Dermis microvascular lymphatic vessel endothelial cell (primary cell): ENCODE results near the gene APOBEC2. TPM values are rescaled to one million over a fixed set of nuclear protein-coding genes. Genes with fewer than 3 reads are reported as not detected.
A peak's percentile ranks its signal among the peaks of the same experiment; 100 is the strongest.

ENCODE experiments used
- DNase-seq, 2 donors: peaks; one replicate each; pipeline versions ENCODE4 v3.0.0 to v3.0.0-alpha.2; 2010; ENCODE audit warnings: low read depth in 2 of 2
- total RNA-seq: library from RNA; depleted of rRNA; stranded (reverse); fragments of >200 nt; gene quantifications from 2 replicates; pipeline ENCODE4 v1.2.1, GENCODE V29; 2014

APOBEC2 gene
- total RNA-seq, 1 donor from 2014 or later = not detected

DNA sequence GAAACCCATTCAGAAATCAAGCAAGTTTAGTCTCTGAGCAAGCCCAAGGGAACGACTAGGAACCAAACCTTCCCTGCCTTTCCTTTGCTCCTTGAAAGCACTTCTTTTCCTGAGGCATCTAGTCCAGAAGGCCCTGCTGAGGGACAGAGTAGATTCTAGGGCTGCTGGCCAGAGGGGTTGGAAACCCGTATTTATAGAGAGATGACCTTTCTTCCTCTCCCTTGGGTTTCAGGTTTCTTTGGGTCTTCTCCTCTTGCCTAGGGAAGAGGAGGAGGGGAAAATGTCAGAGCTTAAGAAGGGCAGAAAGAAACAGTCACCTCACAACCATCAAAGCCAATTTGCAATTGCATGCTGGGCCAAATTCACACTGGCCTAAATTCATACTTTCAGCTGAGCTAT, 5.8 kb downstream of the APOBEC2 start:
- no peak for DNase-seq

DNA sequence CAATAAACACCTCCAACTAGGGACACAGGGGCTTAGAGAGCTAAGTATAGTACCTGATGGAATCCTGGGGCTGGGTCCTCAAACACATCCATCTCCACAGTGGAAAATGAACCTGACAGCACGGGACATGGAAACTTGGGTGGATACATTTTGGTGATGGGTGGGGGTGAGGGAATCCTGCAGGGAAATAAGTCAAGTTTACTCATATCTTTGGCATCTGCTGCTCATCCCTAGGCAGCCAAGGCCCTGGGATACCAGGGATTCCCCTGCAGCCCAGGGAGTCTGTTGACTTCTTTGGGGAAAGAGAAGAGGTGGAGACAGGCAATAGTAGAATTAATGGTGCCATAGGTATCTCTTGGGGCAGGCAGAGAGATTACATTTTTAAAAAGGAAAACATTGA, 6.6 kb downstream of the APOBEC2 start:
- no peak for DNase-seq

DNA sequence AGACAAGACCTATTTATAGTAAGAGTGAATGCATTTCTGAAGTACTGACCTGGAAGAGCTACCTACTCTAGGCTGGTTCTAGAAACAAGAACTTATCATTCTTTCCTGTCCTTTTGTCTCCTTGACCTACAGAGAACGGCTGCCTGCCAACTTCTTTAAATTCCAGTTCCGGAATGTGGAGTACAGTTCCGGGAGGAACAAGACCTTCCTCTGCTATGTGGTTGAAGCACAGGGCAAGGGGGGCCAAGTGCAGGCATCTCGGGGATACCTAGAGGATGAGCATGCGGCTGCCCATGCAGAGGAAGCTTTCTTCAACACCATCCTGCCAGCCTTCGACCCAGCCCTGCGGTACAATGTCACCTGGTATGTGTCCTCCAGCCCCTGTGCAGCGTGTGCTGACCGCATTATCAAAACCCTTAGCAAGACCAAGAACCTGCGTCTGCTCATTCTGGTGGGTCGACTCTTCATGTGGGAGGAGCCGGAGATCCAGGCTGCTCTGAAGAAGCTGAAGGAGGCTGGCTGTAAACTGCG, 8.3 kb downstream of the APOBEC2 start:
- DNase-seq = no peak

DNA sequence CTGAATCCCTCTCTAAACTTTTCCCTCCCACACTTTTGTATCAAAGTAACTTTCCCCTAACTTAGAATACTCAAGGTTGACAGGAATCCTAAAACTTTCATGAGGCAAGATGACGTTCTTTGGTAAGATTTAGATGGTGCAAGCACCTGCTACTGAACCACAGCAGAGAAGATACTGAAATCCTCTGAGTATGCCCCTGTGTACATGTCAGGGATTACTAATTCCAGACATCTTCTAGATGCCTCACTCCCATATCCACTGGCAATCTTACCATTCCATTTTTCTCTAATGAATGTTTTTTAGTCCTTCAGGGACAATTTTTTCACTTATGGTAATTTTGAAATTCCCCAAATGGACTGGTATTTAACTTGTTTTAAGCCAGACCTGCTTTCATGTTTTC, 9.1 kb downstream of the APOBEC2 start:
- no peak for DNase-seq

DNA sequence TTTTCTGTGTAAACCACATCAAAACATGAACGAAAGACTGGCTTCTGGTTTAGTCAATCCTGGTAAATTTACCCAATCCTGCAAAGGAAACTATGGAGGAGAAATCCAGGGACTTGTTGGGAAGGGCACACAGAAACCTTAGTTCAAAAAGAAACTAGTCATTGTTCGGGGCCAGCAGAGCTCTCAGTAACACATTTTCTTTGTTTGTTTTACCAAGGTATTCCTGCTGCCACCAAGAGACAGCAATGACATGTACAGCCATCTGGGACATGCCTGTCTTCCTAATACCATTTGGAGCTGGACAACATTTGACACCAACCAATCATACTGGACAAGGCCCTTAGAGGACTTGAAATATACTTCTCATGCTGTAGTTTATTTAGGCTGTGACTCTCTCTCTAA, 10.9 kb downstream of the APOBEC2 start:
- no peak for DNase-seq

- DNase-seq = no peak
Observed at GRCh38 chr6:41064841-41065240, 11.8 kb downstream of the APOBEC2 start.

GRCh38 chr6:41065550-41066026, 12.6 kb downstream of the APOBEC2 start:
- no peak for DNase-seq

DNA sequence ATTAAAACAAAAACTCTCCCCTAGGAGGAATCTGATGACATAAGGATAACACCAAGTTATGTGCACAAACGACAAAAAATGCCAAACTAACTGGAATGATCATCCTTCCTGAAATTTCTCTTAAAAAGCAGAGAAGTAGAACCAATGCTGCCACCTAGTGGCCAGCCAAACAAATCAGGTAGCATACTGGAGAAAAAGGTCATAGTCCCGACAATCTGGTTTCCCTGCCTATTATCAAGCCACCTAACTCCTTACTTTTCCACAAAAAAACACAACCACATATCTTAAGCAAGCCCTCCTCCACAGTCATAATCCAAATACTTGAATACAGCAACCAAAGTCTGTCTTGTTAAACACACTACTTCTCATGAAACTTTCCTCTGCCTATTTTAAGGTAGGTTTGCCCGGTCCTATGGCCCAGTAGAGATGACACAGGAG, 13.9 kb downstream of the APOBEC2 start:
- DNase-seq = peak; percentile 79 to 85

DNA sequence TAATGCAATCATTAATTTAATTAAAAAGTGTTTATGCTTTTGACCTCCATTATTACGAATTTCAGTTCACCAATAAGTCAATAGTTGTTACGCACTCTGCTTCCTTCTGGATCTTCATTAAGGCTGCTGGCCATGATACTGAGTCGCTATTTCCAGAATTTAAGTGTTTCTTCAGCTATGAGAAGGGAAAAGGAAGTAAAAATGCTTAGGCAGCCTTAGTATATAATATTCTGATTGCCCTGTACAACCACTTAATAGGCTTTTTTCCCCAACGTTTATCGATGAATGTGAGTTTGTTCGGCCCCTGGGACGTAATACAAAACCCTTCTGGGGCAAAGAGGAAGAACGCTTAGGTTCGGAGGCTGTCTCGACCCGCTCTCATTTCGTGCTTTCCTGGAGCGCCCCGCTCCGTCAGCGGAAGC, 18.5 kb downstream of the APOBEC2 start:
- peak in 1 of 2 donors; percentile 30 for DNase-seq

DNA sequence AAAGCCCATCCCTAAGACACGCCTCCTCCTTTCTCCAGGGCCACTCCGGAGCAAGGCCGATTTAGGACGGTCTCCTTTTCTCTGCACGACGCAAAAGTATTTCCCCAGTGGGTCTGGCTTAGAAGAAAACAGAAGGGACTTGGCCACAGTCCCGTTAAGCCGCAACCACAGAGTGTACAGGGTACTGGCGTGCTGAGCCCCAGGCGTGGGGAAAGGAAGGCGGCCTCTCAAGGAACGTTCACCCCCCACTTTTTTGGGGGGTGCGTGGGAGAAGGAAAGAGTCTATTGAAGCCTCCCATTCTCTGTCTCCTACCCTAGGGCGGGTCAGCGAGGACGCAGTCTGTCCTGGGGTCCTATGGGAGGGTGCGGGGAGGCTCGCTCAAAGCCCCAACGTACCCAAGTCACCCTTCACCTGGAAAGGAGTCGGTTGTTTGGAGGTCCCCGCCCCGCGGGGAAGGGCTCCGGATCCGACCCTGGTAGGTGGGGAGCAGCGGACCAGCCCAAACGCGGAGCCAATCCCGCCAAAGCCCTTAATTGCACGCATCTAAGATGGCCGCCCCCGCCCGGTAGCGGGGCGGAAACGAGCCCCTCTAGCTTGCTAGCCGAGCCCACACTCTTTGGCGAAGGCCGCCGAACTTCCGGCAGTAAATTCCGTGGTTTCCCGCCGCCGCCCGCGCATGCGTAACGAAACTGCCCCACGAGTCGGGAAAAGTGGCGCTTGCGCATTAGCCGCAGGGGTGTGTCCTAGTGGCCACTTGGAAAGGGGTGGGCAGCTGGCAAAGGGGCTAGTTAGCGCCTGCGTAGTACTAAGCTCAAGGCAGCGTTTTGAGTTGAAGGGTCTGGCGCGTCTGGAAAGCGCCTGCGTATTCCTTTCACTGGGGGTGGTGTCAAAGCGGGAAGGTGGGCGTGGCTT, 19.2 kb downstream of the APOBEC2 start, which contains the start of gene OARD1:
OARD1 (minus strand) TSS at position 434 of the 913 bp plus-strand sequence. CDS start 722 bp downstream, outside the sequence.
- peak; percentile 99 to 100 for DNase-seq

DNA sequence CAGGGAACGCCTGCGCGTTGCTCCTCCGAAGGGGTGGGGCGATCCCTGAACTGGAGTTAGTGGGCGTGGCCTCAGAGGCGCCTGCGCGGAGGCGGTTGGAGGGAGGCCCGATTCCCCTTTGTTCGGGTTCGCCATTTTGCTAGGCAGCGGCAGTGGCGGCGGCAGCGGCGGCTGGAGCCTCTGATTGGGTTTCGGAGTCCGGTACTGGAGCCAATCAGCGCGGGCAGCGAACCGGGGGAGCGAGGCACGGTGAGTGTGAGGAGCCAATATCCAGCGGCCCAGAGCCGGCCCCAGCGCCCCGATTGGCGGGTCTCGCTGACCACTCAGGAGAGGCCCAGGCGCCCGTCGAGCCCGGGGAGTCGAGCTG, 19.8 kb downstream of the APOBEC2 start, which contains the start of gene NFYA:
NFYA (plus strand) TSS at position 139 of the 367 bp plus-strand sequence. CDS start 6,116 bp downstream, outside the sequence.
- DNase-seq = peak in 1 of 2 donors; percentile 99

GRCh38 chr6:41073203-41073967, 20.4 kb downstream of the APOBEC2 start:
- DNase-seq = peak; percentile 62 to 91

DNA sequence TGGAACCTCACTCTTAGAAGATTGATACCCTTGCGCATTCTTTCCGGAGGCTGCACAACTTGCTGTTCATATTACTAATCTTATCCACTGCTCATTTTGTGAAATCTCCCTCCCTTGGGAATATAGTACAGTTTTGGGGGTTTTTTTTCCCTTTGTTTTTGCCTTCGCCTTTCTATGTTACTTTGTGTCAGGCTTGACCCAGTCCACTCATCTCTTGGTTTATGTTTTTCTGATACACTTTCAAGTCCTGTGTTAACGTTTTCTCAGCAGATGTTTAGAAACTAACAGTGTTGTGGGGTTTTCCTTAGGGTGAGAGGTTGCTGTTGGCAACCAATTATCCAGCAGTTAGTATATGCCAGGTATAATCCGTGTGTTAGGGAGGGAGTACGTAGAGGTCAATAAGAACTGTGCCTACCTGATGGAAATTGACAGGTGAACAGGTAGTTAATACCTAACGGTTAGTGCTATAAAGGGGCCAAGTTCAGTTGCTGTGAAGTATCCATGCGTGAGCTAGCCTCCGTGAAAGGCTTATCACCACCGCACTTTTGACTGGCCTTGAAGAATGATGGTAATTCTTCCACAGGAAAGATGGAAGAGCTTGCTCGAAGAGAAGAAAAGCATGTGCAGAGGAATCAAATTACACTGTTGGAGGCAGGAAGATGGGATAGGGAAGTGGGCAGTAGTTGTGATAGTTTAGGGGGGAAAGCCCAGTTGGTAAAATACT, 21.1 kb downstream of the APOBEC2 start:
- DNase-seq = peak in 1 of 2 donors; percentile 24

DNA sequence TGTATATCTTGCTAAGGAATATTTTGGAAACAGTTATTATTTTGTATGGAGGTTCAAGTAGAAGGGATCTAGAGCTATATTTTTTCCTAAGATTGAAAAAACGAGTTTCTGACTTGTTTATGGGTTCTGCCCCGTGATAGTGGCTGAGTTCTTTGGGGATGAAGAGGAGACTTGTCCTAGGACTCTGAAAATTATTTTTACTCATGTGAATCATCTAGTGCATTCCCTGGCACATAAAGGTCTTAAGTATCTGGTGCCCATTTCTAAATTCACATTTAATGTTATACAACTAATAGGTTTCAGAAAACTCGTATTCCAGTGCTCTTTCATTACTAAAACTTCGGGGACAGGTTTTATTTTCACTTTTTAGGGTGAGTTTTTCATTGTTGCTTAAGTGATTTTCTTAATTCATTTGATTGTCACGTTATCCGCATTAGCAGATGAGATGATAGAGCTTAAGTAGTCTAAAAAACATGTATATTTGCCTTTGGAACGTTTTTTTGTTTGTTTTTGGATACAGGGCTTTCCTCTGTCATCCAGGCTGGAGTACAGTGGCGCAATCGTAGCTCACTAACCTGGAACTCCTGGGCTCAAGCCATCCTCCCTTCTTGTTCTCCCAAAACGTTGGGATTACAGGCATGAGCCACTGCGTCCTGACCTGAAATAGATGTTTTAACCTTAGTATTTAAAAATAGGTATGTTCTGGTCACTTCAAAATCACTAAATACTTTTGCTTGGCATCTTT, 21.9 kb downstream of the APOBEC2 start:
- DNase-seq = no peak

DNA sequence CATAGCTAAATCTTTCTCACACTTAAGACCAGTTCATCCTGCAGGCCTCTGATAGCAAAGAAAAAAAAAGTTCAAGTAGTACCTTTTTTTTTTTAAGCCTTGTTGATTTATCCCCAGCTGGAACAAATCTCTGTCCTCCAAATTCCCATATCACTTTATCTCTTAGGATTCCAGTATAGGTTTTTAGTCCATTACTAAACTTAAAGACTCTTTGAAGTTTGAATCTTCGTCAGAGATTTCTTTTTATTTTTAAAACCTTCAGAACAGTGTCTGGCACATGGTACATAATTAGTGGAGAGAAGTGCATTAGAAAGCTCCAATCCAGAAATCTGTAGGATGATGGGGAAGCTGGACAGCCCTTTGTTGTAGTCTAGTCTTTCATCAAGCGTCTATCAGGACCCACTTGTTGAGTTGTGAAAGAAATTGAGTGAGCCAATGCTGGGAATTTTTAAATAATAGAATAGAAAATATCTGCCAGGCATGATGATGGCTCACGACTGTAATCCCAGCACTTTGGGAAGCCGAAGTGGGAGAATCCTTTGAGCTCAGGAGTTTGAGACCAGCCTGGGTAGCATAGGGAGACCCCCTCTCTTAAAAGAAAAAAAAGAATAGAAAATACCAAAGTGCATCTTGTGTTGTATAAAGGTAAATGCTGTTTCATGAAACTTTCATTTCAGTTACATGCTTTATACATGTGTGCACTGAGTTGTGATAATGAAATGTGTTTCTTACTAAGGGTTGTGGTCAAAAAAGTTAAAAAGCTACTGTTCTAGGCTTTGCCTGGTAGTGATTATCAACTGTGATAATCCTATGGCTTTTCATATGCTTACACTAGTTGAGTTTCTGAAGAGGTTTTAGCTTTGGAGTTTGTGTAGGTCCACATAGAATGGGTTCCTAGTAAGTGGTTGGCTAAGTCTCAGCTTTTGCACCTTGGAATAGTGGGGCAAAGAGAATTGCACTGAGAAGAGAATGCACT, 22.9 kb downstream of the APOBEC2 start:
- no peak for DNase-seq

GRCh38 chr6:41077536-41077935, 24.5 kb downstream of the APOBEC2 start:
- DNase-seq = no peak

DNA sequence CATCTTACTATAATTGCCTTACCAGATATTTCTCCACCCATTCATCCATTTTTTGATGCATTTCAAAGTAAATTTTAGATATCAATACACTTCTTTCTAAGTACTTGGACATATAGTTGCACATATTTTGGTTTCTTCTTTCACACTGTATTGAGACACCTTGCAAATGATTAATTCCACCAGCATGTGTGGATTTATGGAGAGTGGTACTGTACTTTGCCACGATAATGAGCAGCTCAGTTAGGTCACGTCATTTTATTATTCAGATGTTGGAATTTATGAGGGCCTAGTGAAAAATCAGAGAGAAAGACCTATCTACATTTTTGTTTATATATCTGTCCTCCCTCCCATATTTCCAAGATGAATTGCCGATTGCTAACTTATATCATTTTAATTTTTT, 25.1 kb downstream of the APOBEC2 start:
- DNase-seq = no peak

DNA sequence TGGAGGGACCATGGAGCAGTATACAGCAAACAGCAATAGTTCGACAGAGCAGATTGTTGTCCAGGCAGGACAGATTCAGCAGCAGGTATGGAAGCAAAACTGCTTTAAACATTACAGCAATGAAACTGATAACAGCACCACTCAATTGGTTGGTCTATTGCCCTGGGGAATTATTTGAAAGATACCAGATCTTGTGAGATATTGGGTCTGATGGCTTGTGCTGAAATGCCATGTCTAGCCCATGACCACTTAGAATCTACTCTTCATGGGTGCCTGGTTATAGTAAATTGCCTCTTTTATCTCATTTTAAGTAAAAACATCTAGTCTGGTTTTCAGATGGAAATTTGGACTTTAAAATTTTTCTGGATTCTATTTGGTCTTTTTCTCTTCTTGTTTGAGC, 26.1 kb downstream of the APOBEC2 start:
- DNase-seq = no peak

- DNase-seq = no peak
Observed at GRCh38 chr6:41080621-41081020, 27.6 kb downstream of the APOBEC2 start.
